CD14-positive monocyte (primary cell): Measurements from ENCODE around the gene TMA7B. TPM values are rescaled to one million over a fixed set of nuclear protein-coding genes. Genes with fewer than 3 reads are reported as not detected.
A peak's percentile ranks its signal among the peaks of the same experiment; 100 is the strongest.

Source experiments
- DNase-seq, 3 donors: peaks; one replicate each; pipeline ENCODE4 v3.0.0-alpha.2; 2011 to 2022
- H2AFZ ChIP-seq: 2 replicates; pipeline ENCODE4 v1.6.0; 2012; ENCODE audit warnings: mild to moderate bottlenecking, low read depth, low read length, inconsistent platforms; ENCODE audit not compliant: insufficient read depth, poor library complexity, severe bottlenecking
- H3K27ac ChIP-seq, 2 donors: 1 replicate in 1 of 2; 2 replicates in 1 of 2; pipeline ENCODE4 v1.5.1; 2012 to 2013; ENCODE audit warnings: low read length in 2 of 2, control low read depth in 1 of 2, inconsistent platforms in 1 of 2, low read depth in 1 of 2, mild to moderate bottlenecking in 1 of 2
- H3K27me3 ChIP-seq, 2 donors: one replicate each; pipeline versions ENCODE4 v1.6.0 to v1.6.1; 2011 to 2013; ENCODE audit warnings: low read length in 2 of 2; ENCODE audit not compliant: control insufficient read depth in 2 of 2, insufficient read depth in 2 of 2
- H3K36me3 ChIP-seq, 2 donors: replicated peaks in 1 of 2; 1 replicate in 1 of 2; 2 replicates in 1 of 2; pipeline versions ENCODE4 v1.5.1 to v1.6.1; 2012 to 2013; ENCODE audit warnings: low read length in 2 of 2, control low read depth in 1 of 2, inconsistent platforms in 1 of 2, mild to moderate bottlenecking in 1 of 2; ENCODE audit not compliant: insufficient read depth in 2 of 2, control insufficient read depth in 1 of 2
- H3K4me1 ChIP-seq, 2 donors: 1 replicate in 1 of 2; 2 replicates in 1 of 2; pipeline versions ENCODE4 v1.5.1 to v1.6.1; 2012 to 2013; ENCODE audit warnings: low read length in 2 of 2, control low read depth in 1 of 2, inconsistent platforms in 1 of 2, mild to moderate bottlenecking in 1 of 2, moderate library complexity in 1 of 2; ENCODE audit not compliant: insufficient read depth in 2 of 2, control insufficient read depth in 1 of 2
- H3K4me2 ChIP-seq: replicated peaks from 2 replicates; pipeline ENCODE3; 2012; ENCODE audit warnings: low read length, moderate library complexity, mild to moderate bottlenecking; ENCODE audit not compliant: poor library complexity, severe bottlenecking; ENCODE audit errors: extremely low read depth
- H3K4me3 ChIP-seq, 3 experiments: fragments of 200-600 bp in 1 of 3; sonication (generic) in 1 of 3; replicated peaks in 1 of 3; 1 replicate in 2 of 3; 2 replicates in 1 of 3; pipeline ENCODE4 v1.5.1; 2011 to 2013; ENCODE audit warnings: low read length in 3 of 3, mild to moderate bottlenecking in 3 of 3, control low read depth in 2 of 3, low read depth in 2 of 3, inconsistent platforms in 1 of 3, moderate library complexity in 1 of 3
- H3K79me2 ChIP-seq: 2 replicates; pipeline ENCODE4 v1.6.0; 2012; ENCODE audit warnings: mild to moderate bottlenecking, control low read depth, inconsistent platforms, low read length, moderate library complexity; ENCODE audit not compliant: insufficient read depth
- H3K9ac ChIP-seq: 2 replicates; pipeline ENCODE4 v1.6.0; 2017; ENCODE audit warnings: low read length, mild to moderate bottlenecking; ENCODE audit not compliant: insufficient read depth, poor library complexity, severe bottlenecking
- H3K9me3 ChIP-seq, 2 donors: replicated peaks in 1 of 2; 1 replicate in 1 of 2; 2 replicates in 1 of 2; pipeline versions ENCODE4 v1.5.1 to v1.6.1; 2012 to 2013; ENCODE audit warnings: low read length in 2 of 2, control low read depth in 1 of 2; ENCODE audit not compliant: control insufficient read depth in 1 of 2, insufficient read depth in 1 of 2
- H4K20me1 ChIP-seq: 2 replicates; pipeline ENCODE4 v1.6.0; 2012; ENCODE audit warnings: mild to moderate bottlenecking, low read length, control low read depth, moderate library complexity; ENCODE audit not compliant: insufficient read depth
- H3K27ac Mint-ChIP-seq, 7 donors: one replicate each; pipeline ENCODE4 v1.8.0; 2020; ENCODE audit warnings: mild to moderate bottlenecking in 7 of 7, mixed read lengths in 7 of 7, moderate library complexity in 6 of 7, inconsistent platforms in 2 of 7
- H3K27me3 Mint-ChIP-seq, 3 donors: one replicate each; pipeline ENCODE4 v1.8.0; 2021 to 2022; ENCODE audit warnings: low read depth in 3 of 3, mild to moderate bottlenecking in 3 of 3, mixed read lengths in 3 of 3, moderate library complexity in 3 of 3, inconsistent platforms in 1 of 3
- H3K36me3 Mint-ChIP-seq, 2 donors: one replicate each; pipeline ENCODE4 v1.8.0; 2020; ENCODE audit warnings: mixed read lengths in 2 of 2, inconsistent platforms in 1 of 2, mild to moderate bottlenecking in 1 of 2
- H3K4me1 Mint-ChIP-seq: one replicate; pipeline ENCODE4 v1.8.0; 2020; ENCODE audit warnings: mild to moderate bottlenecking, mixed read lengths
- H3K4me3 Mint-ChIP-seq, 2 donors: one replicate each; pipeline ENCODE4 v1.8.0; 2020; ENCODE audit warnings: mild to moderate bottlenecking in 2 of 2, mixed read lengths in 2 of 2, moderate library complexity in 1 of 2
- H3K9me3 Mint-ChIP-seq, 7 donors: one replicate each; pipeline ENCODE4 v1.8.0; 2020 to 2022; ENCODE audit warnings: mixed read lengths in 7 of 7, mild to moderate bottlenecking in 6 of 7, moderate library complexity in 6 of 7, inconsistent platforms in 2 of 7
- WGBS: methylation state at CpG from one replicate; pipeline ENCODE4 v1.1.5; 2013; ENCODE audit warnings: missing lambda C conversion rate; ENCODE audit not compliant: insufficient coverage; 5-methylcytosine and 5-hydroxymethylcytosine counted together
- intact Hi-C, 2 donors: fragments of 100-400 bp; cut with micrococcal nuclease; formaldehyde crosslinking; loops; one replicate each; pipeline versions ENCODE4 v1.15.0 to v1.15.1; 2023
- polyA plus RNA-seq, 3 donors: library from polyadenylated mRNA; depleted of rRNA in 1 of 3; unstranded in 2 of 3; stranded (reverse) in 1 of 3; fragments of 300-500 nt in 2 of 3; fragments of >200 nt in 1 of 3; fragmentation: Illumina TruSeq in 2 of 3; gene quantifications; 1 replicate in 2 of 3; 2 replicates in 1 of 3; pipeline ENCODE4 v1.2.3, GENCODE V29; 2012 to 2021
- TF ChIP-seq, protein P1 (sequence below): fragments of 200-600 bp; IDR thresholded peaks from one replicate; pipeline ENCODE4 v1.8.0; 2022; ENCODE audit warnings: antibody characterized with exemption, mild to moderate bottlenecking

TMA7B gene
- polyA plus RNA-seq, 3 donors, result 0.13 TPM; not detected in 2

DNA sequence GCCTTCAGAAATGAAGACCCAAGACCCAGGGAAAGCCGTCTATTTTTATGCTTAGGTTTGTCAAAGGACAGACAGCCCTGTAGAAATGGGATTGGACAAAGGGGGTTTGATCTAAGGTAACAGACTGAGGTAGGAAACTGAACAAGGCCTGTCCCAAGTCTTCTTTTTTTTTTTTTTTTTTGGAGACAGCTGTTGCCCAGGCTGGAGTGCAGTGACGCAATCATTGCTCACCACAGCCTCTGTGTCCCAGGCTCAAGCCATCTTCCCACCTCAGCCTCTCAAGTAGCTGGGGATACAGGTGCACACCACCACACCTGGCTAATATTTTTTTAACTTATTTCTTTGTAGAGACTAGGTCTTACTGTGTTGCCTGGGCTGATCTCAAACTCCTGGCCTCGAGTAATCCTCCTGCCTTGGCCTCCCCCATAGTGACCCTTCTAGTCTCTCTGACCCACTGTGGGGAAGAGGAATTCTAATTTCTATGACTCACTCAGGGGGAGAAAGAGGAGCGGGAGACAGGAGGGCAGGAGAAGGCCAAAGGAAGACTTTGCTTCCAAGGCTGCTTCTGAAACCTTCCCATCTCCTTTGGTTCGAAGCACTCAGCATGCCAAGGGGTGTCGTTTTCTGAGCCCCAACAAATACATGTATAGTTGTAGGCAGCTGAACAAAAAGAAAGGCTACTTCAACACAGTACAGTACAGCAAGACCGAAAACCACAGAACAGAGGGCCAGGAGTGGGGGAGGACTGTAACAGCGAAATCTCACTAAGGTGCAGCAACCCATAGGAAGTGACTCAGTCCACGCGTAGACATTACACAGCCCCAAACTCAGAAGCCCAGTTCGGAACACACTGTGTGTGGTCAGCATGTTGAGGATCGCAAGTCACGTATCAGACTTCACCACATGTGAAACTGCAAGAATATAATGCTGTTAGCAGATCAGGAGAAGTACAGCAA, 872 bp downstream of the TMA7B start:
- TF ChIP-seq, protein P1, sequence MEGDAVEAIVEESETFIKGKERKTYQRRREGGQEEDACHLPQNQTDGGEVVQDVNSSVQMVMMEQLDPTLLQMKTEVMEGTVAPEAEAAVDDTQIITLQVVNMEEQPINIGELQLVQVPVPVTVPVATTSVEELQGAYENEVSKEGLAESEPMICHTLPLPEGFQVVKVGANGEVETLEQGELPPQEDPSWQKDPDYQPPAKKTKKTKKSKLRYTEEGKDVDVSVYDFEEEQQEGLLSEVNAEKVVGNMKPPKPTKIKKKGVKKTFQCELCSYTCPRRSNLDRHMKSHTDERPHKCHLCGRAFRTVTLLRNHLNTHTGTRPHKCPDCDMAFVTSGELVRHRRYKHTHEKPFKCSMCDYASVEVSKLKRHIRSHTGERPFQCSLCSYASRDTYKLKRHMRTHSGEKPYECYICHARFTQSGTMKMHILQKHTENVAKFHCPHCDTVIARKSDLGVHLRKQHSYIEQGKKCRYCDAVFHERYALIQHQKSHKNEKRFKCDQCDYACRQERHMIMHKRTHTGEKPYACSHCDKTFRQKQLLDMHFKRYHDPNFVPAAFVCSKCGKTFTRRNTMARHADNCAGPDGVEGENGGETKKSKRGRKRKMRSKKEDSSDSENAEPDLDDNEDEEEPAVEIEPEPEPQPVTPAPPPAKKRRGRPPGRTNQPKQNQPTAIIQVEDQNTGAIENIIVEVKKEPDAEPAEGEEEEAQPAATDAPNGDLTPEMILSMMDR, result no peak
- H3K27ac ChIP-seq, result peak overlapping the region in 1 of 2 donors; percentile 73
- H3K27me3 Mint-ChIP-seq, result peaks cover 58 to 68% (median 61%) of the 10 kb centered on the region in 3 donors
- H2AFZ ChIP-seq, result no peak overlapping the region
- H3K36me3 Mint-ChIP-seq, result peaks cover 15 to 17% of the 10 kb centered on the region in 2 donors
- peak overlapping the region; percentile 63 for H3K4me2 ChIP-seq
- intact Hi-C loops, result no loop called here
- no peaks in the 10 kb centered on the region for H3K36me3 ChIP-seq
- peaks cover 31 to 65% of the 10 kb centered on the region in 2 donors for H3K27me3 ChIP-seq
- H4K20me1 ChIP-seq, result no peaks in the 10 kb centered on the region
- no peaks in the 10 kb centered on the region for H3K79me2 ChIP-seq
- DNase-seq, result peak; percentile 91 to 93 (median 91)
- H3K4me3 Mint-ChIP-seq, result peak overlapping the region; percentile 41 to 62
- no peak overlapping the region for H3K9ac ChIP-seq
- peaks cover 49 to 57% of the 10 kb centered on the region in 2 donors for H3K4me1 ChIP-seq
- H3K9me3 ChIP-seq, result no peaks in the 10 kb centered on the region
- H3K4me1 Mint-ChIP-seq, result peaks cover 60% of the 10 kb centered on the region
- 14% methylated on average over 7 of the region's 13 CpGs for WGBS
- H3K4me3 ChIP-seq, result peak overlapping the region in 1 of 3 experiments; percentile 51
- H3K9me3 Mint-ChIP-seq, result peaks cover 0 to 18% (median 6%) of the 10 kb centered on the region in 7 donors
- peak overlapping the region; percentile 60 to 93 (median 87) for H3K27ac Mint-ChIP-seq

GRCh38 chr22:39962071-39962470, 1.9 kb downstream of the TMA7B start:
- WGBS, result no CpG with 5 or more reads among the region's 9 CpGs
- H3K27ac Mint-ChIP-seq, result peak overlapping the region; percentile 42 to 93 (median 75)
- Histone ChIP-seq H3K79me2 (no peaks in the 10 kb centered on the region), H3K27ac (no peak overlapping the region), H2AFZ (no peak overlapping the region), H3K4me3 (peak overlapping the region in 1 of 3 experiments; percentile 51), H4K20me1 (no peaks in the 10 kb centered on the region), H3K4me2 (no peak overlapping the region), H3K9ac (no peak overlapping the region), H3K27me3 (peaks cover 36 to 74% of the 10 kb centered on the region in 2 donors), H3K4me1 (peaks cover 43 to 50% of the 10 kb centered on the region in 2 donors), H3K9me3 (no peaks in the 10 kb centered on the region), H3K36me3 (no peaks in the 10 kb centered on the region)
- H3K36me3 Mint-ChIP-seq, result peaks cover 15 to 17% of the 10 kb centered on the region in 2 donors
- intact Hi-C loops, result no loop called here
- TF ChIP-seq, protein P1, result no peak
- DNase-seq, result no peak
- peaks cover 53% of the 10 kb centered on the region for H3K4me1 Mint-ChIP-seq
- H3K9me3 Mint-ChIP-seq, result peaks cover 0 to 18% (median 6%) of the 10 kb centered on the region in 7 donors
- peaks cover 62 to 68% (median 67%) of the 10 kb centered on the region in 3 donors for H3K27me3 Mint-ChIP-seq
- peak overlapping the region in 1 of 2 donors; percentile 61 for H3K4me3 Mint-ChIP-seq
